GM18858 (cell line): Measurements from ENCODE around the gene SUGP2.

Experiments used
- ATAC-seq: cut with Tn5 transposase; IDR thresholded peaks from one replicate; pipeline ENCODE4 v1.9.1; 2021; ENCODE audit not compliant: unreplicated experiment

Gene SUGP2

DNA sequence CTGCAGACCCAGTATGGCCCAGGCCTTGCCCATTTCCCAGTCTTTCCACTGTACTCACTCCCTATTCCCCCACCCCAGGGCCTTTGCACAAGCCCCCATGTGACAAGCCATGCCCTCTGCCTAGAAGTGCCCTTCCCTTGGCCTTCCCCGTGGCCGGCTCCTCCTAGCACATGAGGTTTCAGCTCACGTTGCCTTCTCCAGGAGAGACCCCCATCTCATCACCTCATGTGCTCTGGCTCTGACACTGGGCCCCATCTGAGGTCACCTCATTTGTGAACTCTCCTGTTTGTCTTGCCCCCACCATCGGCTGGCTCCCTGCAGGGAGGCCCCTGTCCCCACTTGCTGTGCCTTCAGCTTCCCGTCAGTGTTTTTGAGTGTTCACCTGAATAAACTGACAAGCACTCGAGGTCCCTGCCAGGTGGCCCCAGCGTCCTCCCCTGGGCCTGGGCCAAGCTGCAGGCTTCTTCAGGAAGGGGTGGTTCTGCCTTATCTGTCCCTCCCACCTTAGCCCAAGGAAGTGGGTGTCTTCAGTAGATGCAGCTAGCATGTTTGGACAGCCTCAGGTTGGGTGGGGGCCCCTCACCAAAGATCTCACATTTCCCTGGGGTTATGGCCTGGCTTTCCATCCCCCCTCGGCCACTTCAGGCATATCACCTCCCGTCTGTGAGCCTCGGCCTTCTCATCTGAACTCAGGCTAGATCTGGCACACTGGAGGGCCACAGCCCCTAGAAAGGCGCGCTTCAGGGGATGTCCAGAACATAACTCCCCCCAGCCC lies 26.7 kb upstream of the SUGP2 start:
- ATAC-seq: no peak

DNA sequence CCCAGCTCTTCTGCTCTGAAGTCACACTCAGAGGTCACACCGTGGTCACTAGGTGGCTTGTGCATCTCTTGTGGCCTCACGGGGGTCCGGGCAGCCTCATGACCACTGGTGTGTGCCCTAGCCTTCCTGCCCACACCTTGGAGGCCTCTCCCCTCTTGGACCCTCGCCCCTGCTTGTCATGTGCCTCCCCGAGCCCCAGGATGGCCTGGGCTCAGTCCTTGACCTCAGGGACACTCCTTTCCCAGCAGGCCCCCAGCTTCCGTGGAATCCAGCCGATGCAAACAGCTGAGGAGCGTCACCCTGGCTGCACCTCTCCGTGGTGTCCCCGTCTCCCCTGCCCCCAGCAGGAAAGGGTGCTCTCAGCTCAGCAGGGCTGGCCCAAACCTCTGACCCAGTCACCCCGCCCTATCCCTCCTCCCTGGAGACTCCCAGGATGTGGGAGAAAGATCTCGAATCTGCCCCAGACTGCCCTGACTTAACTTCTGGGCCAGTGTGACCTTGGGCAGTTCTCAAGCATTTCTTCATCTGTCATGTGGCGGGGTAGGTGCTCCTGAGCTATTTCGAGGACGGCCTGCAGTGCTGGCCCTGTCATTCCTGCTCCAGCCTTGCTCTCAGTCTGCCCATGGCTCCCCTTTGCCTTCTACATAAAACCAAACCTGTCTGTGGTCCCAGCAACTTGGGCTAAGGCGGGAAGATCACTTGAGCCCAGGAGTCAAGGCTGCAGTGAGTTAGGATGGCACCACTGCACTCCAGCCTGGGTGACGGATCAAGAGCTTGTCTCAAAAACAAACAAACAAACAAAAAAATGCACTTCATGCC lies 25.9 kb upstream of the SUGP2 start:
- ATAC-seq: no peak

GRCh38 chr19:19057720-19058119 lies 24.4 kb upstream of the SUGP2 start:
- ATAC-seq: no peak

GRCh38 chr19:19057317-19057716 lies 24.0 kb upstream of the SUGP2 start:
- no peak for ATAC-seq

- no peak for ATAC-seq
Observed at GRCh38 chr19:19056636-19057275, 23.4 kb upstream of the SUGP2 start.

GRCh38 chr19:19055701-19056100 lies 22.4 kb upstream of the SUGP2 start:
- ATAC-seq: no peak

- ATAC-seq: no peak
Observed at GRCh38 chr19:19054939-19055440, 21.7 kb upstream of the SUGP2 start.

GRCh38 chr19:19054315-19054938 lies 21.1 kb upstream of the SUGP2 start:
- ATAC-seq: no peak

DNA sequence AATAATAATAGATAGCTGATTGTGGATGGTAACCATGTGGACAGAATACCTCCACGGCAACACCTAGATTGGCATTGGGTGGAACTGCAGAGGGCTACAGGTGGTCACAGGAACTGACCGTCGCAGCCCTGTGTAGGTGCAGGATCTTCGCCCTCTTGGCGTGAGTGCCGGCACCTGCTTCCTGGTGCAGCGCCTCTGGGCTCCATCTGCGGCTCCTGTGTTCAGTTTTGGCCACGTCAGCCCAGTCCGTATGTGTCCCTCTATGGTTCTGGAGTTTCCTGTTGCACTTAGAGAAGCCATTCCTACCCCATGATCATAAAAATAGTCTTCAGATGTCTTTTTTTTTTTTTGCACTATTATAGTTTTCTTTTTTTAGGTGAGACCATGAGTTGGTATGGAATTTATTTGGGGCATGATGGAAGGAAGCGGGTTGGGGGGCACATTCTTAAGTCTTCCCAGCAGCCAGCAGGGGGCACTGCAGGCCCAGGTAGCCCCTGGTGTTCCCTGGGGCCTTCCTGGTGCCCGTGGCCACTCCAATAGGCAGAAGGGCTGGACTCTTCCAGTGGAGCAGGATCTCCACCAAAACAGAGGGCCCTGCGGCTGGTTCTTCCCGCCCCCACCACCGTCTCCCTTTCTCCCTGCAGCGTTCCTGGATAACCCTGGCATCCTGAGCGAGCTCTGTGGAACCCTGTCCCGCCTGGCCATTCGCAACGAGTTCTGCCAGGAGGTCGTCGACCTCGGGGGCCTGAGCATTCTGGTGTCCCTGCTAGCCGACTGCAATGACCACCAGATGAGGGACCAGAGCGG lies 20.4 kb upstream of the SUGP2 start:
- ATAC-seq: no peak

DNA sequence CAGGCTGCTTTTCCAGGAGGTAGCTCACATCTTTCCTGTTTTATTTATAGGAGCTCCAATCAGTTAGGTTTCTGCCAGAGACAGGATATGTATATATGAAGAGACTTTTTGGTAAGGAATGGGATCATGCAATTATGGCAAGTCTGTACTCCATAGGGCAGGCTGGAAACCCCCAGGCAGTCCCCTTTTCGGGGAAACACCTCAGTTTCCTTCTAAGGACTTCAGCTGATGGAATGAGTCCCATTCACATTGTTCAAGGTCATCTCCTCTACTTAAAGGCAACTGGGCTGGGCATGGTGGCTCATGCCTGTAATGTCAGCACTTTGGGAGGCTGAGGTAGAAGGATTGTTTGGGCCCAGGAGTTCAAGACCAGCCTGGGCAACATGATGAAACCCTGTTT lies 19.6 kb upstream of the SUGP2 start:
- ATAC-seq: no peak

- ATAC-seq: no peak
Observed at GRCh38 chr19:19051478-19052213, 18.3 kb upstream of the SUGP2 start.

- no peak for ATAC-seq
Observed at GRCh38 chr19:19050731-19051130, 17.4 kb upstream of the SUGP2 start.

DNA sequence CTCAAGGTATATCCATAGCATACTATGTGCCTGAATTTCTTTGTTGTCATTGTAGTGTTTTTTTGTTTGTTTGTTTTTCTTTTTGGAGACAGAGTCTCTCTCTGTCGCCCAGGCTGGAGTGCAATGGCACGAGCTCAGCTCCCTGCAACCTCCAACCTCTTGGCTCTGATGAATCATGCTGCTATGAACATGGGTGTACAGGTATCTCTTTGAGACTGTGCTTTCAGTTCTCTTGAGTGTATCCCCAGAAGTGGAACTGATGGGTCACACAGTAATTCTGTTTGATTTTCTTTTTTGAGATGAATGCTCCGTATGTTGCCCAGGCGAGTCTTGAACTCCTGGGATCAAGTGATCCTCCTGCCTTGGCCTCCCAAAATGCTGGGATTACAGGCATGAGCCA lies 16.8 kb upstream of the SUGP2 start:
- no peak for ATAC-seq

DNA sequence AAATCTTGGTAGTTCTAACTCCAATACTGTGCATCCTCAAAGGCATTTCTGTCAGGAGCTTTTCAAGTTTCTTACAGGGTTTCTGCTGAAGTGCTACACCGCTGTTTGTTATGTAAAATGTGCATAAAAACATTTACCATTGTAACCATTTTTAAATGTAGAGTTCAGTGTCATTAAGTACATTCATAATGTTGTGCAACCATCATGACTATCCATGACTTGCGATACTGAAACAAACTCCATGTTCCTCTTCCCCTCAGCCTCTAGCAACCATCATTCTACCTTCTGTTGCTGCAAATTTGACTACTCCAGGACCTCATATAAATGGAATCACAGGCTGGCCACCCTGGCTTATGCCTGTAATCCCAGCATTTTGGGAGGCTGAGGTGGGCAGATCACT lies 16.1 kb upstream of the SUGP2 start:
- ATAC-seq: no peak

GRCh38 chr19:19043881-19044280 lies 10.6 kb upstream of the SUGP2 start:
- no peak for ATAC-seq

DNA sequence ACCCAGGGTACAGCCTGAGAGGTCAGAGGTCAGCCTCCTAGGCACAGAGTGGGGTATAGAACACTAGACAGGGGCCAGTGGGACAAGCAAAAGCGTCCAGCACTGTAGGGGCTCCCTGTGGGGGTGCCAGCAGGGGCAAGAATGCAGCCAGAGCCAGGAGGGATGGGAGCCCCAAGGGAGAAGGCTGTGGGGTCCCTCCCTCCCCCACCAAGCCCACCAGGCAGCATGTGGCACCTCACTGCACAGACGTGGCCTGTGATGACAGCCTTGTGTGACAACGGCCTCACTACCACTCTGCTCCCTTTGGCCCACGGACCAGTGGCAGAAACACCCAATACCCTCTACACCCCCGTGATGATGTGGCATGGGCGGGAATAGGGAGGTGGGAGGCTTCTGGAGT lies 10.2 kb upstream of the SUGP2 start:
- ATAC-seq: no peak

DNA sequence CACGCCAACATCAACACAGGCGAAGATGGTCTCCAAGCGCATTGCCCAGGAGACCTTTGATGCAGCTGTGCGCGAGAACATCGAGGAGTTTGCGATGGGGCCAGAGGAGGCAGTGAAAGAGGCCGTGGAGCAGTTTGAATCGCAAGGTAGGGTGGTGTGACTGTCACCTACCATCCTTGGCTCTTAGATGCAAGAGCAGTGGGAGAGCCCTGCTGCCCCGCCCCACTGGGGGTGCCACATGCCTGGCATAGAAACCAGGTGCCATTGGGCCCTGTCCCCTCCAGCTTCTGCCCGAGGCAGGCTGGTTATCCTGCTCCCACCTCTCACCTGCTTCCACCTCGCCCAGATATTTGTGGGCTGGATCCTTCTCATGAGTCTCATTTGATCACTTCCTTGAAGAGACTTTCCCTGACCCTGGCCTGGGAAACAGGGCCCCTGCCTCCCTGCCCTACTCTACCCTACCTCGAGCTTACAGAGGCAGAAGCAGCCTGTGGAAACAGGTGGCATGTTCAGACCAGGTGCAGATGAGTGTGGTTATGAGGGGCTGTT lies 9.5 kb upstream of the SUGP2 start:
- ATAC-seq: no peak

DNA sequence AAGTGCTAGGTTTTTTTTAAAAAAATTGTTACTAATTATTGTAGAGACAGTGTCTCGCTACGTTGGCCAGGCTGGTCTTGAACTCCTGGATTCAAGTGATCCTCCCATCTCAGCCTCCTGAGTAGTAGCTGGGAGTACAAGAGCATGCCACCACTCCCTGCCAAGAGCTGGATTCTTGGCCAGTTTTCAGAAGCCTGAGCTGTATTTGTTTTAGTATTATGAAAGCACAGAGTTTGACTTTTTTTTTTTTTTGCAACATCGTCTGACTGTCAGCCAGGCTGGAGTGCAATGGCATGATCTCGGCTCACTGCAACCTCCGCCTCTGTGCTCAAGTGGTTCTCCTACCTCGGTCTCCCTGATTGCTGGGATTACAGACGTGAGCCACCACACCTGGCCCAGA lies 7.1 kb upstream of the SUGP2 start:
- no peak for ATAC-seq

DNA sequence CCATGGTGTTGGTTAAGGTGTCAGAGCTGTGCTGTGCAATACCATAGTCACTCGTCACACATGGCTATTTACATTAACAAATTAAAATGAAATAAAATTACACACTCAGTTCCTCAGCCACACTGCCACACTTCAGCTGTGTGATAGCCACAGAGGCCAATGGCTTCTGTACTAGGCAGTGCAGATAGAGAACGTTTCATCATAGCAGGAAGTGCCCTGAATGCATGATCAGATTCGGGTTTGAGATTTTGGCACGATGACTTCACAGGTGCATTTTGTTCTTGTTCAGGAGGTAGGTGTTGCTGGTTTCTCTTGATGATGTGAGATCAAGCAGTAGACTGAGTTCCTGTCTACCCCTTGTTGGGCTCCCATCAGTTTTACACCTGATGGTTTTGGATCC lies 6.6 kb upstream of the SUGP2 start:
- no peak for ATAC-seq
